ENCODE data around the gene APCDD1L.

DNA sequence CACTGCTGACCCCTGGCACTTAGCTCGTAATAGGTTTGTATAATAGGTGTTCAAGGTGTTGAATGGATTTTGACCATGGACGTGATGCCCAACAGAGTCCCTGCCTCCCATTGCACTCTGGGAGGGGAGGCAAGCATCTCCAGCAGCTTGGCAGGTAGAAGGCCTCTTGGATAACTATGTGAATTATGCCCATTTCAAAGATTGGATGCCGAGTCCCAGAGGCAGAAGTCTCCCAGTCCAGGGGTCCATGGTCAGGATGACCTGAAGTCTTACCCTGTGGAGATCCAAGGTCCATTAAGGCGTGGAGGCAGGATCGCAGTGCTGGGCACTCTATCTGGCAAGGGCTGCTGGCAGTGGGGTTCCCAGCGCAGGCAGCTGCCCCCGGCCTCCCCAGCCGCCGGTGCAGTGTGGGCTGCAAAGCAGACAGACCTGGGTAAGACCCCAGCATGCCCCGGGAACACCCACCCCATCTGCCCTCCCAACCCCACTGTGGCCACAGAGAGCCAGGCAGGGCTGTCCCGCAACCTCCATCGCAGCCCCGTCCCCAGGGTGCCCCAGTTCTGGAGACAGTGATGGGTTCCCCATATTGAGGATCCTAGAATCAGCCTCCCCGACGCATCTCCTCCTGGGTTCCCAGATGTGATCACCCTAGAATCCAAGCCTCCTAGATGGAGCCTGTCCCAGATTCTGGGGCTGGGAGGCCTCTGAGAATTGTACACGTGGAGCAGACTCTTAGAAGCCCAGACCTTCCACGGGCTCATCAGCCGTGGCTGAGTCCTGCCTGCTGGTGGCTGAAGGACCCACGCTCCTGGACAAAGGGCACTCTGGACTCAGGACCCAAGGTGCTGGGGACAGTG is 44.6 kb downstream of the APCDD1L start:
- TF ChIP-seq, protein P1, sequence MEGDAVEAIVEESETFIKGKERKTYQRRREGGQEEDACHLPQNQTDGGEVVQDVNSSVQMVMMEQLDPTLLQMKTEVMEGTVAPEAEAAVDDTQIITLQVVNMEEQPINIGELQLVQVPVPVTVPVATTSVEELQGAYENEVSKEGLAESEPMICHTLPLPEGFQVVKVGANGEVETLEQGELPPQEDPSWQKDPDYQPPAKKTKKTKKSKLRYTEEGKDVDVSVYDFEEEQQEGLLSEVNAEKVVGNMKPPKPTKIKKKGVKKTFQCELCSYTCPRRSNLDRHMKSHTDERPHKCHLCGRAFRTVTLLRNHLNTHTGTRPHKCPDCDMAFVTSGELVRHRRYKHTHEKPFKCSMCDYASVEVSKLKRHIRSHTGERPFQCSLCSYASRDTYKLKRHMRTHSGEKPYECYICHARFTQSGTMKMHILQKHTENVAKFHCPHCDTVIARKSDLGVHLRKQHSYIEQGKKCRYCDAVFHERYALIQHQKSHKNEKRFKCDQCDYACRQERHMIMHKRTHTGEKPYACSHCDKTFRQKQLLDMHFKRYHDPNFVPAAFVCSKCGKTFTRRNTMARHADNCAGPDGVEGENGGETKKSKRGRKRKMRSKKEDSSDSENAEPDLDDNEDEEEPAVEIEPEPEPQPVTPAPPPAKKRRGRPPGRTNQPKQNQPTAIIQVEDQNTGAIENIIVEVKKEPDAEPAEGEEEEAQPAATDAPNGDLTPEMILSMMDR (IDR thresholded peaks at IDR 0.05; ENCODE audit: control extremely low read depth in 1 of 3, insufficient read depth in 1 of 3, low read depth in 1 of 3, low read length in 3 of 3) = no peak
- TF ChIP-seq RNF2 (IDR thresholded peaks at IDR 0.05; ENCODE audit: borderline replicate concordance, low read depth, low read length, missing control alignments, poor library complexity, severe bottlenecking) (no peak), EZH2 (IDR thresholded peaks at IDR 0.05; ENCODE audit: low read depth, low read length, severe bottlenecking) (no peak), NRF1 (IDR thresholded peaks at IDR 0.05; ENCODE audit: low read depth, low read length) (no peak)
